ENCODE data around the gene CNP. TPM values are rescaled to one million over a fixed set of nuclear protein-coding genes. Genes with fewer than 3 reads are reported as not detected.

Gene CNP
- total and polyA plus RNA-seq, 2 of the 8 experiments (the other 6 are each of a cell fraction or from before 2014, with no cell fraction given) = 21.9 to 60.6 TPM

DNA sequence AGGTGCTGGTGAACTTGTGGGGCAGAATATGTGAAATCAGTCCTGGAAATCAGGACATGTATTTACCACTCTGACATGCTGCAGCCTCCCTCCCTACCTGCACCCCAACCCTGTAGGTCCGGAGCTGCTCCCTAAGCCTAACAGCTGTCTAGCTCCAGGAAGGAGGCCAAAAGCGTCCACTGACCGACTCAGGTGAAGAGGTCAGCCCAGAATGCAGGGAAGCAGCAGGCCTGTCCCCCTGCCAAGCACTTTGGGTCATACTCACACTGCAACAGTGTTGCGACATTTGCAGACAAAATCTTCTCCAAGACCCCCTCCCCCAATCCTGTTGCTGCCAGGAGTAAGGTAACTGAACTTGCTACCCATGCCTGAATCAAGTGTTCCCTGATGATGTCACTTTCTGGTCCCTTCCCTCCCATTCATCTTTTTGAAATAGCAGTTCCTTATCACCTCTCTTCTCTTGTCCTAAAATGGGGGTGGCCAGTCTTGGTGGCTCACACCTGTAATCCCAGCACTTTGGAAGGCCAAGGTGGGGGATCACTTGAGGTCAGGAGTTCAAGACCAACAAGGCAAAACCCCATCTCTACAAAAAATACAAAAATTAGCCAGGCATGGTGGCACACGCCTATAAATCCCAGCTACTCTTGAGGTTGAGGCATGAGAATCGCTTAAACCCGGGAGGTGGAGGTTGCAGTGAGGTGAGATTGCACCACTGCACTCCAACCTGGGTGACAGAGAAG, 46.6 kb upstream of the CNP start:
- Histone ChIP-seq H3K4me2 (ENCODE audit: insufficient read depth in 1 of 2, low read depth in 2 of 2, low read length in 2 of 2) (peak overlapping the region; percentile 97 to 98), H3K23ac (ENCODE audit: insufficient read length) (no peak overlapping the region), H3K9me3 (ENCODE audit: insufficient read depth in 2 of 2, low read depth in 1 of 2, low read length in 1 of 2) (no peaks in the 10 kb centered on the region), H4K8ac (ENCODE audit: extremely low read depth, insufficient read depth, low read length) (0 out of 2 replicates have a peak overlapping the region, but pooled peaks have one; percentile 72), H3K27ac (ENCODE audit: low read depth, low read length) (peak overlapping the region; percentile 62; the same call in 1 of the 2 replicates), H2AK5ac (ENCODE audit: low read depth, low read length) (peak overlapping the region; percentile 84; the same call in 1 of the 2 replicates), H3K23me2 (ENCODE audit: low read depth, low read length) (peaks cover 14% of the 10 kb centered on the region), H3K56ac (replicated peaks; ENCODE audit: insufficient read length, low read depth, low read length) (no peak overlapping the region), H3K79me2 (ENCODE audit: control insufficient read depth in 1 of 2, insufficient read depth in 2 of 2, low read length in 2 of 2) (peaks cover 18 to 37% of the 10 kb centered on the region in 2 experiments), H3K18ac (ENCODE audit: extremely low read depth, low read length) (peak overlapping the region; percentile 26; the same call in 1 of the 2 replicates), H2BK15ac (ENCODE audit: low read length) (peak overlapping the region; percentile 65; the same call in 1 of the 2 replicates), H3K36me3 (ENCODE audit: control insufficient read depth in 2 of 4, insufficient read depth in 4 of 4, low read length in 3 of 4) (no peaks in the 10 kb centered on the region), H4K5ac (ENCODE audit: insufficient read length, low read depth, low read length) (peak overlapping the region; percentile 14), H2BK12ac (ENCODE audit: low read depth, low read length) (peak overlapping the region; percentile 91), H3K79me1 (ENCODE audit: low read depth, low read length) (peaks cover 8% of the 10 kb centered on the region), H3K4me1 (replicated peaks in 1 of 4; ENCODE audit: control insufficient read depth in 3 of 4, insufficient read depth in 4 of 4, low read length in 3 of 4) (peaks cover 13 to 29% (median 22%) of the 10 kb centered on the region in 4 experiments), H3K4ac (replicated peaks; ENCODE audit: insufficient read length, low read depth, low read length) (peak overlapping the region; percentile 69), H4K91ac (replicated peaks; ENCODE audit: insufficient read length, low read length) (peak overlapping the region; percentile 80), H4K20me1 (replicated peaks in 1 of 2; ENCODE audit: control insufficient read depth in 1 of 2, insufficient read depth in 2 of 2, low read length in 2 of 2) (peaks cover 14 to 22% of the 10 kb centered on the region in 2 experiments), H3K4me3 (ENCODE audit: extremely low read depth in 1 of 4, insufficient read depth in 2 of 4, low read depth in 3 of 4, low read length in 4 of 4) (peak overlapping the region; percentile 59 to 99 (median 86); a peak in 7 of 8 replicates), H3K9ac (replicated peaks in 1 of 4; ENCODE audit: extremely low read depth in 1 of 4, low read depth in 3 of 4, low read length in 3 of 4) (peak overlapping the region in 3 of 4 experiments; percentile 34 to 75 (median 67); a peak in 5 of 7 replicates), H3K14ac (ENCODE audit: insufficient read length) (no peak overlapping the region), H2BK20ac (ENCODE audit: low read length) (peak overlapping the region; percentile 91), H2BK120ac (replicated peaks; ENCODE audit: low read depth, low read length) (no peak overlapping the region), H3K27me3 (replicated peaks in 1 of 4; ENCODE audit: control insufficient read depth in 3 of 4, extremely low read depth in 1 of 4, insufficient read depth in 3 of 4, low read length in 3 of 4) (no peaks in the 10 kb centered on the region), H2AFZ (ENCODE audit: low read length) (peak overlapping the region; percentile 68; the same call in 1 of the 2 replicates), H2BK5ac (ENCODE audit: low read depth, low read length) (peak overlapping the region; percentile 98)
- FAIRE-seq (no peak), DNase-seq (ENCODE audit: low read depth in 1 of 2, low spot score in 2 of 2) (peak in 1 of 2 experiments; percentile 59)
- CTCF ChIA-PET (ENCODE audit: partially characterized antibody) = interaction anchor here (2.5 to 16.0 kb wide), 2 partner anchors 10 to 42 kb away, joined by 8 to 205 read pairs; partner anchors contain the start of genes CNP and ODAD4
- POLR2A ChIA-PET (ENCODE audit: partially characterized antibody) = interaction anchor here (1.2 to 8.2 kb wide), 11 partner anchors 10 to 107 kb away, joined by 3 to 67 read pairs (median 5); partner anchors contain the start of genes CNP, DNAJC7, FKBP10 and ODAD4
- TF ChIP-seq POU5F1 (IDR thresholded peaks at IDR 0.05; ENCODE audit: low read depth, low read length) = no peak
- TF ChIP-seq ASH2L (IDR thresholded peaks at IDR 0.05; ENCODE audit: low read length) = peak; percentile 30
- no peak for TF ChIP-seq TCF12 (IDR thresholded peaks at IDR 0.05; ENCODE audit: low read depth, low read length)
- no peak for TF ChIP-seq SIN3A (conservative IDR thresholded peaks at IDR 0.05 in 1 of 2, IDR thresholded peaks at IDR 0.05 in 1 of 2; ENCODE audit: low read depth in 1 of 2, low read length in 2 of 2)
- peak; percentile 90 for TF ChIP-seq CEBPB (IDR thresholded peaks at IDR 0.05; ENCODE audit: low read depth, low read length)
- no peak for TF ChIP-seq KDM1A (IDR thresholded peaks at IDR 0.05; ENCODE audit: borderline replicate concordance, low read length)
- 71% methylated on average over 7 of the region's 7 CpGs; no CpG with 5 or more reads in 1 of the 2 experiments for WGBS, 2 experiments (ENCODE audit: extremely low coverage in 1 of 2, insufficient coverage in 1 of 2, insufficient read length in 1 of 2, insufficient replicate concordance in 2 of 2, low coverage in 1 of 2, low lambda C conversion rate in 2 of 2, missing lambda C conversion rate in 1 of 2)

All from H1 (cell line).